Upper lobe of left lung (tissue), 6 donors: ENCODE data around the gene METTL4. TPM values are rescaled to one million over a fixed set of nuclear protein-coding genes. Genes with fewer than 3 reads are reported as not detected.
"Not testable (repeated sequence)": the region's sequence is repeated elsewhere in the genome, so short reads cannot be mapped to it uniquely, and the experiment has no call there.

Experiments used
- ATAC-seq, 2 donors: fragments of 200-7000 bp; cut with Tn5 transposase; one replicate each; pipeline ENCODE4 v1.9.1; 2022; ENCODE audit warnings: mild to moderate bottlenecking in 2 of 2, moderate library complexity in 2 of 2; ENCODE audit not compliant: low FRiP score in 2 of 2
- DNase-seq, 2 donors: peaks; one replicate each; pipeline ENCODE4 v3.0.0-alpha.2; 2019 to 2020
- H3K27ac ChIP-seq, 4 donors: fragments of 200-600 bp; sonication (generic); one replicate each; pipeline ENCODE4 v1.5.1; 2016 to 2019
- H3K27me3 ChIP-seq, 4 donors: fragments of 200-600 bp; sonication (generic); one replicate each; pipeline ENCODE4 v1.5.1; 2017 to 2019
- H3K36me3 ChIP-seq, 4 donors: fragments of 200-600 bp; sonication (generic); one replicate each; pipeline ENCODE4 v1.5.1; 2016 to 2019
- H3K4me1 ChIP-seq, 4 donors: fragments of 200-600 bp; sonication (generic); one replicate each; pipeline ENCODE4 v1.5.1; 2018 to 2019
- H3K4me3 ChIP-seq, 4 donors: fragments of 200-600 bp; sonication (generic); one replicate each; pipeline ENCODE4 v1.5.1; 2017 to 2019; ENCODE audit warnings: mild to moderate bottlenecking in 2 of 4, moderate library complexity in 1 of 4
- H3K9me3 ChIP-seq, 4 donors: fragments of 200-600 bp; sonication (generic); one replicate each; pipeline ENCODE4 v1.5.1; 2018 to 2019
- EP300 ChIP-seq, 4 donors: sonication (generic); formaldehyde crosslinking; IDR thresholded peaks; one replicate each; pipeline ENCODE4 v1.5.1; 2017; ENCODE audit warnings: antibody characterized with exemption in 4 of 4, control low read depth in 2 of 4
- POLR2A ChIP-seq, 4 donors: fragments of 450-650 bp; IDR thresholded peaks; one replicate each; pipeline ENCODE4 v1.5.1; 2016 to 2017; ENCODE audit warnings: antibody characterized with exemption in 4 of 4, mild to moderate bottlenecking in 2 of 4
- POLR2AphosphoS5 ChIP-seq, 2 donors: sonication (generic); formaldehyde crosslinking; IDR thresholded peaks; one replicate each; pipeline ENCODE4 v1.5.1; 2017; ENCODE audit warnings: antibody characterized with exemption in 2 of 2
- WGBS, 2 donors: methylation state at CpG; one replicate each; pipeline ENCODE4 v1.1.5; 2017 to 2018; 5-methylcytosine and 5-hydroxymethylcytosine counted together
- total RNA-seq, 6 donors: library from RNA; depleted of rRNA in 4 of 6; stranded (reverse); fragments of >200 nt in 4 of 6; gene quantifications; one replicate each; pipeline versions ENCODE4 v1.1.0 to v1.2.1, GENCODE V29; 2016 to 2021
- TF ChIP-seq, protein P1 (sequence below), 6 experiments: fragments of 450-650 bp in 4 of 6; fragments of 200-600 bp in 2 of 6; sonication (generic) in 2 of 6; IDR thresholded peaks; one replicate each; pipeline ENCODE4 v1.5.1; 2016 to 2019; ENCODE audit warnings: antibody characterized with exemption in 6 of 6
- donor health status: DM: no; HTN: no; CAD: no; lungs with moderate emphysema.
- donor health status: DM: no; HTN: yes; CAD: no; lungs with severe emphysema.

Gene METTL4
- total RNA-seq, 6 donors from 2014 or later, result 2.7 to 11.2 (median 4.8) TPM

DNA sequence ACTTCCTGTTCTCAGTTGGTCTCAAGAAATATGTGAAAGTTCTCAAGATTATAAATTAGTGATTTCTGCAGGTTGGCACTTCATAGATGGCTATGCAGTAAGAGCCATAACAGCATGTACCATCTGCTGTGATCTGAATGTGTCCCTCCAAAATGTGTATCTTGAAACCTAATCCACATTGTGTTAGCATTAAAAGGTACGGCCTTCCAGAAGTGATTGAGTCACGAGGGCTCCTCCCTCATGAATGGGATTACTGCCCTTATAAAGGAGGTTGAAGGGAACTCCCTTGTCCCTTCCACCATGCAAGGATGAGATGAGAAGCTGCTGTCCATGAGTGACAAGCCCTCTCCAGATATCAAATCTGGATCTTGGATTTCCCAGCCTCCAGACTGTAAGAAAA, 45.0 kb downstream of the METTL4 start:
- H3K27me3 ChIP-seq, result no peaks in the 10 kb centered on the region
- H3K4me3 ChIP-seq, result no peak overlapping the region
- 80 to 96% methylated on average over 1 to 2 of the region's 2 CpGs for WGBS, 2 donors
- H3K36me3 ChIP-seq, result no peaks in the 10 kb centered on the region
- no peak for ATAC-seq
- no peaks in the 10 kb centered on the region for H3K9me3 ChIP-seq
- no peak overlapping the region for H3K27ac ChIP-seq
- TF ChIP-seq POLR2AphosphoS5 (IDR thresholded peaks at IDR 0.05) (no peak), EP300 (IDR thresholded peaks at IDR 0.05) (no peak), POLR2A (IDR thresholded peaks at IDR 0.05) (no peak)
- TF ChIP-seq, protein P1, sequence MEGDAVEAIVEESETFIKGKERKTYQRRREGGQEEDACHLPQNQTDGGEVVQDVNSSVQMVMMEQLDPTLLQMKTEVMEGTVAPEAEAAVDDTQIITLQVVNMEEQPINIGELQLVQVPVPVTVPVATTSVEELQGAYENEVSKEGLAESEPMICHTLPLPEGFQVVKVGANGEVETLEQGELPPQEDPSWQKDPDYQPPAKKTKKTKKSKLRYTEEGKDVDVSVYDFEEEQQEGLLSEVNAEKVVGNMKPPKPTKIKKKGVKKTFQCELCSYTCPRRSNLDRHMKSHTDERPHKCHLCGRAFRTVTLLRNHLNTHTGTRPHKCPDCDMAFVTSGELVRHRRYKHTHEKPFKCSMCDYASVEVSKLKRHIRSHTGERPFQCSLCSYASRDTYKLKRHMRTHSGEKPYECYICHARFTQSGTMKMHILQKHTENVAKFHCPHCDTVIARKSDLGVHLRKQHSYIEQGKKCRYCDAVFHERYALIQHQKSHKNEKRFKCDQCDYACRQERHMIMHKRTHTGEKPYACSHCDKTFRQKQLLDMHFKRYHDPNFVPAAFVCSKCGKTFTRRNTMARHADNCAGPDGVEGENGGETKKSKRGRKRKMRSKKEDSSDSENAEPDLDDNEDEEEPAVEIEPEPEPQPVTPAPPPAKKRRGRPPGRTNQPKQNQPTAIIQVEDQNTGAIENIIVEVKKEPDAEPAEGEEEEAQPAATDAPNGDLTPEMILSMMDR (IDR thresholded peaks at IDR 0.05), result no peak
- no peak for DNase-seq
- H3K4me1 ChIP-seq, result no peaks in the 10 kb centered on the region

GRCh38 chr18:2524794-2525198, 46.5 kb downstream of the METTL4 start:
- H3K9me3 ChIP-seq, H3K27me3 ChIP-seq, H3K4me1 ChIP-seq, H3K27ac ChIP-seq, ATAC-seq, H3K36me3 ChIP-seq, DNase-seq, H3K4me3 ChIP-seq: not testable (repeated sequence)
- 31 to 39% methylated on average over 2 of the region's 2 CpGs for whole genome bisulfite sequencing, 2 donors

GRCh38 chr18:2522112-2522511, 49.2 kb downstream of the METTL4 start:
- TF ChIP-seq, protein P1 (IDR thresholded peaks at IDR 0.05), result no peak
- TF ChIP-seq POLR2A (IDR thresholded peaks at IDR 0.05), result no peak
- no peak for TF ChIP-seq POLR2AphosphoS5 (IDR thresholded peaks at IDR 0.05)
- no peak for TF ChIP-seq EP300 (IDR thresholded peaks at IDR 0.05)
- no peaks in the 10 kb centered on the region for H3K27me3 ChIP-seq
- H3K9me3 ChIP-seq, result no peaks in the 10 kb centered on the region
- no peak overlapping the region for H3K27ac ChIP-seq
- no peak overlapping the region for H3K4me3 ChIP-seq
- no peaks in the 10 kb centered on the region for H3K36me3 ChIP-seq
- DNase-seq (no peak), ATAC-seq (no peak)
- WGBS, 2 donors, result 87 to 89% methylated on average over 4 of the region's 4 CpGs
- H3K4me1 ChIP-seq, result no peaks in the 10 kb centered on the region

- no peak for ATAC-seq
These were observed 52.8 kb downstream of the METTL4 start for GRCh38 chr18:2518473-2518872.

GRCh38 chr18:2515908-2516625, 55.2 kb downstream of the METTL4 start:
- Histone ChIP-seq H3K27ac (peak overlapping the region in 3 of 4 donors; percentile 6 to 60 (median 17)), H3K27me3 (no peaks in the 10 kb centered on the region), H3K4me3 (no peak overlapping the region), H3K36me3 (no peaks in the 10 kb centered on the region), H3K4me1 (peaks cover 0 to 11% (median 3%) of the 10 kb centered on the region in 4 donors), H3K9me3 (no peaks in the 10 kb centered on the region)
- TF ChIP-seq POLR2AphosphoS5 (IDR thresholded peaks at IDR 0.05) (peak in 1 of 2 donors; percentile 45), POLR2A (IDR thresholded peaks at IDR 0.05) (no peak)
- 69 to 74% methylated on average over 5 of the region's 5 CpGs for WGBS, 2 donors
- ATAC-seq, result peak in 1 of 2 donors; percentile 63
- DNase-seq, result peak in 1 of 2 donors; percentile 28

More at GRCh38 chr18:2518473-2518872, 52.8 kb downstream of the METTL4 start:
- no peak overlapping the region for H3K4me3 ChIP-seq
- WGBS, 2 donors, result 74 to 89% methylated on average over 5 of the region's 5 CpGs
- no peaks in the 10 kb centered on the region for H3K9me3 ChIP-seq
- no peak overlapping the region for H3K27ac ChIP-seq
- no peaks in the 10 kb centered on the region for H3K36me3 ChIP-seq
- peaks cover 0 to 11% (median 3%) of the 10 kb centered on the region in 4 donors for H3K4me1 ChIP-seq
- no peak for TF ChIP-seq EP300 (IDR thresholded peaks at IDR 0.05)
- TF ChIP-seq POLR2AphosphoS5 (IDR thresholded peaks at IDR 0.05), result no peak
- TF ChIP-seq, protein P1 (IDR thresholded peaks at IDR 0.05), result no peak
- TF ChIP-seq POLR2A (IDR thresholded peaks at IDR 0.05), result no peak
- no peaks in the 10 kb centered on the region for H3K27me3 ChIP-seq
- no peak for DNase-seq
